ENCODE data around the gene KCNAB1. TPM values are rescaled to one million over a fixed set of nuclear protein-coding genes. Genes with fewer than 3 reads are reported as not detected.
"Not testable (repeated sequence)": the region's sequence is repeated elsewhere in the genome, so short reads cannot be mapped to it uniquely, and the experiment has no call there.

The KCNAB1 gene
- total RNA-seq (2014; rRNA removed; shearing (Covaris generic)): 2.6 TPM in 1 of 2 replicates, not detected in the other

- DNase-seq (ENCODE audit: low read depth): no peak
These were observed at the start of gene KCNAB1 for GRCh38 chr3:156120528-156121251. TSS of gene KCNAB1 (plus strand) at chr3:156120578.

GRCh38 chr3:156071031-156071430, 49.3 kb upstream of the KCNAB1 start:
- DNase-seq (ENCODE audit: low read depth): no peak

GRCh38 chr3:156072950-156073657, 47.3 kb upstream of the KCNAB1 start:
- not testable (repeated sequence) for DNase-seq (ENCODE audit: low read depth)

- no peak for DNase-seq (ENCODE audit: low read depth)
These were observed 30.3 kb upstream of the KCNAB1 start for GRCh38 chr3:156090126-156090525.

GRCh38 chr3:156093964-156094363, 26.4 kb upstream of the KCNAB1 start:
- no peak for DNase-seq (ENCODE audit: low read depth)

GRCh38 chr3:156094391-156094790, 26.0 kb upstream of the KCNAB1 start:
- DNase-seq (ENCODE audit: low read depth): no peak

- DNase-seq (ENCODE audit: low read depth): not testable (repeated sequence)
These were observed 24.7 kb upstream of the KCNAB1 start for GRCh38 chr3:156095652-156096051.

- no peak for DNase-seq (ENCODE audit: low read depth)
These were observed 21.8 kb upstream of the KCNAB1 start for GRCh38 chr3:156098437-156099035.

- not testable (repeated sequence) for DNase-seq (ENCODE audit: low read depth)
These were observed 21.0 kb upstream of the KCNAB1 start for GRCh38 chr3:156099348-156099747.

- DNase-seq (ENCODE audit: low read depth): not testable (repeated sequence)
These were observed 20.4 kb upstream of the KCNAB1 start for GRCh38 chr3:156099984-156100383.

- DNase-seq (ENCODE audit: low read depth): no peak
These were observed 18.0 kb upstream of the KCNAB1 start for GRCh38 chr3:156102267-156102931.

GRCh38 chr3:156106721-156107373, 13.5 kb upstream of the KCNAB1 start:
- no peak for DNase-seq (ENCODE audit: low read depth)

- no peak for DNase-seq (ENCODE audit: low read depth)
These were observed 12.9 kb upstream of the KCNAB1 start for GRCh38 chr3:156107504-156107903.

- DNase-seq (ENCODE audit: low read depth): no peak
These were observed 11.8 kb upstream of the KCNAB1 start for GRCh38 chr3:156108616-156109015.

GRCh38 chr3:156109989-156110388, 10.4 kb upstream of the KCNAB1 start:
- DNase-seq (ENCODE audit: low read depth): no peak

- DNase-seq (ENCODE audit: low read depth): no peak
These were observed 6.1 kb downstream of the KCNAB1 start for GRCh38 chr3:156126467-156126866.

GRCh38 chr3:156131241-156131640, 10.9 kb downstream of the KCNAB1 start:
- DNase-seq (ENCODE audit: low read depth): no peak

- no peak for DNase-seq (ENCODE audit: low read depth)
These were observed 11.4 kb downstream of the KCNAB1 start for GRCh38 chr3:156131799-156132198.

- no peak for DNase-seq (ENCODE audit: low read depth)
These were observed 11.9 kb downstream of the KCNAB1 start for GRCh38 chr3:156132313-156132712.

- no peak for DNase-seq (ENCODE audit: low read depth)
These were observed 12.7 kb downstream of the KCNAB1 start for GRCh38 chr3:156133076-156133475.

GRCh38 chr3:156135921-156136638, 15.7 kb downstream of the KCNAB1 start:
- peak; percentile 14 for DNase-seq (ENCODE audit: low read depth)
